Panc1 (cell line): ENCODE measurements around the gene ZNF862. TPM values are rescaled to one million over a fixed set of nuclear protein-coding genes. Genes with fewer than 3 reads are reported as not detected.

ENCODE experiments used
- ATAC-seq: fragments of 200-7000 bp; cut with Tn5 transposase; 2 replicates; pipeline ENCODE4 v1.9.1; 2020; ENCODE audit warnings: mild to moderate bottlenecking, moderate library complexity
- BruUV-seq: library from RNA; stranded (reverse); fragments of 400-500 nt; replicated peaks from 2 replicates; lab custom pipeline; 2021; lab: Mats Ljungman, UMichigan
- CTCF ChIA-PET: fragments of 300-600 bp; sonication (Branson Sonifier 250); formaldehyde crosslinking; loops from one replicate; lab custom pipeline; 2022; ENCODE audit warnings: antibody characterized with exemption; lab: Charles Lee
- POLR2A ChIA-PET: fragments of 300-600 bp; sonication (Branson Sonifier 250); formaldehyde crosslinking; loops from one replicate; lab custom pipeline; 2022; ENCODE audit warnings: antibody characterized with exemption; lab: Charles Lee
- DNase-seq: peaks from one replicate; pipeline ENCODE4 v3.0.0-alpha.2; 2010; ENCODE audit warnings: low read depth, low spot score
- H3K27ac ChIP-seq: 2 replicates; pipeline ENCODE4 v1.5.1; 2011; ENCODE audit warnings: mild to moderate bottlenecking, low read length, inconsistent platforms
- H3K27me3 ChIP-seq: fragments of 200-500 bp; sonication (Bioruptor generic); 2 replicates; pipeline ENCODE4 v1.6.0; 2014; ENCODE audit warnings: low read length, inconsistent platforms; ENCODE audit not compliant: control insufficient read depth, insufficient read depth
- H3K36me3 ChIP-seq: fragments of 200-500 bp; sonication (Bioruptor generic); 2 replicates; pipeline ENCODE4 v1.5.1; 2014; ENCODE audit warnings: inconsistent platforms, mild to moderate bottlenecking, low read length, moderate library complexity; ENCODE audit not compliant: control insufficient read depth, insufficient read depth
- H3K4me1 ChIP-seq: 2 replicates; pipeline ENCODE4 v1.5.1; 2011; ENCODE audit warnings: inconsistent platforms, mild to moderate bottlenecking, low read length, moderate library complexity; ENCODE audit not compliant: control insufficient read depth, insufficient read depth
- H3K4me3 ChIP-seq, 2 experiments: 2 replicates each; pipeline ENCODE4 v1.5.1; 2011 to 2012; ENCODE audit warnings: low read depth in 2 of 2, low read length in 2 of 2, mild to moderate bottlenecking in 2 of 2, inconsistent platforms in 1 of 2, moderate library complexity in 1 of 2
- H3K9me3 ChIP-seq: fragments of 200-500 bp; sonication (Bioruptor generic); 2 replicates; pipeline ENCODE4 v1.5.1; 2014; ENCODE audit warnings: low read depth, mild to moderate bottlenecking, inconsistent platforms, low read length, moderate library complexity; ENCODE audit not compliant: control insufficient read depth, insufficient read depth
- CTCF ChIP-seq: fragments of 450-650 bp; IDR thresholded peaks from 2 replicates; pipeline ENCODE4 v1.5.1; 2017; ENCODE audit warnings: mild to moderate bottlenecking
- POLR2AphosphoS5 ChIP-seq: IDR thresholded peaks from 2 replicates; pipeline ENCODE4 v1.6.1; 2012; ENCODE audit warnings: mild to moderate bottlenecking, low read depth, low read length, moderate library complexity
- SIN3A ChIP-seq: IDR thresholded peaks from 2 replicates; pipeline ENCODE4 v1.6.1; 2012; ENCODE audit warnings: low read depth, mild to moderate bottlenecking, low read length, moderate library complexity, borderline replicate concordance; ENCODE audit not compliant: insufficient read depth
- TCF7L2 ChIP-seq: IDR thresholded peaks from 2 replicates; pipeline ENCODE4 v1.6.1; 2011; ENCODE audit warnings: mild to moderate bottlenecking, low read depth, low read length, inconsistent platforms
- in situ Hi-C: cut with HindIII; loops from 2 replicates; pipeline ENCODE4 v1.10.0; 2016; ENCODE audit warnings: low sequenced_read_pairs, low pct_unique_long_range_greater_than_20kb
- intact Hi-C: fragments of 100-400 bp; cut with micrococcal nuclease; formaldehyde crosslinking; loops from one replicate; pipeline ENCODE4 v1.10.0; 2022; ENCODE audit not compliant: unreplicated experiment
- total RNA-seq: library from RNA; stranded (reverse); gene quantifications from one replicate; pipeline ENCODE4 v1.2.1, GENCODE V29; 2021; ENCODE audit not compliant: unreplicated experiment
- TF ChIP-seq, protein P1 (sequence below), 2 experiments: IDR thresholded peaks; 2 replicates each; pipeline ENCODE4 v1.6.1; 2011 to 2012; ENCODE audit warnings: low read depth in 2 of 2, control low read depth in 1 of 2, low read length in 1 of 2, mild to moderate bottlenecking in 1 of 2, moderate library complexity in 1 of 2; ENCODE audit not compliant: insufficient read depth in 1 of 2

Gene ZNF862
- total RNA-seq, 1 experiment from 2014 or later: 6.8 TPM

DNA sequence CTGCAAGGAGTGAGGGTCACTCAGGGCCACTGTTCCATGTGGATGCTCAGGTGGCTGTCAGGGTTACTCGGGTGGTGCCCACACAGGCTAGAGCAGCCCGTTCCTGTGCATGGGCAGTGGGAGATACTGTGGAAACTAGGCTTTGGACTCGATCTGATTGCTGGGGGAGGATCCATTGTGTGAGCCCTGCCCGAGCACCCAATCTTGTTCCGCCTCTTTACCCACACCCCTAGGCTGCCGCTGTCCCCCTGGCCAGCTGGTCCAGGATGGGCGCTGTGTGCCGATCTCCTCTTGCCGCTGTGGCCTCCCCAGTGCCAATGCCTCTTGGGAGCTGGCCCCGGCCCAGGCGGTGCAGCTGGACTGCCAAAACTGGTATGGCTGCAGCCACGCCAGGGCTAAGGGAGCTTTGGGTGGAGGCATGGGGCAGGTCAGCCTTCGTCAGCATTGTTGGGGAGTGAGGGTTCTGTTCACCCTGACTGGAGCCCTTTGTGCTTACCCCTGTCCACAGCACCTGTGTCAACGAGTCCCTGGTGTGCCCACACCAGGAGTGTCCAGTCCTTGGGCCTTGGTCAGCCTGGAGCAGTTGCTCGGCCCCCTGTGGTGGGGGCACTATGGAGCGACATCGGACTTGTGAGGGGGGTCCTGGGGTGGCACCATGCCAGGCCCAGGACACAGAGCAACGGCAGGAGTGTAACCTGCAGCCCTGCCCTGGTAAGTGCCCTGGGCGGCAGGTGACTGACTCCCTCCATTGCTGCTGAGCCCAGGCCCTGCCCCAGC is 12.4 kb upstream of the ZNF862 start:
- no peaks in the 10 kb centered on the region for H3K27me3 ChIP-seq
- ATAC-seq (no peak), DNase-seq (no peak)
- H3K27ac ChIP-seq: no peak overlapping the region
- in situ Hi-C loops: no loop called here
- H3K9me3 ChIP-seq: no peaks in the 10 kb centered on the region
- no TSS peak for BruUV-seq
- ChIA-PET CTCF (no interaction called here), POLR2A (no interaction called here)
- no peaks in the 10 kb centered on the region for H3K36me3 ChIP-seq
- H3K4me1 ChIP-seq: no peaks in the 10 kb centered on the region
- TF ChIP-seq POLR2AphosphoS5 (no peak), SIN3A (no peak)
- H3K4me3 ChIP-seq: no peak overlapping the region
- intact Hi-C loops: no loop called here

- no peaks in the 10 kb centered on the region for H3K9me3 ChIP-seq
- POLR2A ChIA-PET: no interaction called here
- no peaks in the 10 kb centered on the region for H3K4me1 ChIP-seq
- in situ Hi-C loops: no loop called here
- no TSS peak for BruUV-seq
- ATAC-seq (peak; percentile 18; the same call in 1 of the 2 replicates), DNase-seq (no peak)
- intact Hi-C loops: no loop called here
- no peak overlapping the region for H3K4me3 ChIP-seq
- H3K27me3 ChIP-seq: no peaks in the 10 kb centered on the region
- TF ChIP-seq SIN3A: no peak
- TF ChIP-seq TCF7L2: no peak
- TF ChIP-seq, protein P1, sequence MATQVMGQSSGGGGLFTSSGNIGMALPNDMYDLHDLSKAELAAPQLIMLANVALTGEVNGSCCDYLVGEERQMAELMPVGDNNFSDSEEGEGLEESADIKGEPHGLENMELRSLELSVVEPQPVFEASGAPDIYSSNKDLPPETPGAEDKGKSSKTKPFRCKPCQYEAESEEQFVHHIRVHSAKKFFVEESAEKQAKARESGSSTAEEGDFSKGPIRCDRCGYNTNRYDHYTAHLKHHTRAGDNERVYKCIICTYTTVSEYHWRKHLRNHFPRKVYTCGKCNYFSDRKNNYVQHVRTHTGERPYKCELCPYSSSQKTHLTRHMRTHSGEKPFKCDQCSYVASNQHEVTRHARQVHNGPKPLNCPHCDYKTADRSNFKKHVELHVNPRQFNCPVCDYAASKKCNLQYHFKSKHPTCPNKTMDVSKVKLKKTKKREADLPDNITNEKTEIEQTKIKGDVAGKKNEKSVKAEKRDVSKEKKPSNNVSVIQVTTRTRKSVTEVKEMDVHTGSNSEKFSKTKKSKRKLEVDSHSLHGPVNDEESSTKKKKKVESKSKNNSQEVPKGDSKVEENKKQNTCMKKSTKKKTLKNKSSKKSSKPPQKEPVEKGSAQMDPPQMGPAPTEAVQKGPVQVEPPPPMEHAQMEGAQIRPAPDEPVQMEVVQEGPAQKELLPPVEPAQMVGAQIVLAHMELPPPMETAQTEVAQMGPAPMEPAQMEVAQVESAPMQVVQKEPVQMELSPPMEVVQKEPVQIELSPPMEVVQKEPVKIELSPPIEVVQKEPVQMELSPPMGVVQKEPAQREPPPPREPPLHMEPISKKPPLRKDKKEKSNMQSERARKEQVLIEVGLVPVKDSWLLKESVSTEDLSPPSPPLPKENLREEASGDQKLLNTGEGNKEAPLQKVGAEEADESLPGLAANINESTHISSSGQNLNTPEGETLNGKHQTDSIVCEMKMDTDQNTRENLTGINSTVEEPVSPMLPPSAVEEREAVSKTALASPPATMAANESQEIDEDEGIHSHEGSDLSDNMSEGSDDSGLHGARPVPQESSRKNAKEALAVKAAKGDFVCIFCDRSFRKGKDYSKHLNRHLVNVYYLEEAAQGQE (IDR thresholded peaks at IDR 0.05; ENCODE audit: insufficient read depth in 1 of 2, low read depth in 2 of 2, low read length in 1 of 2): no peak
- TF ChIP-seq POLR2AphosphoS5: no peak
- TF ChIP-seq CTCF: no peak
- H3K36me3 ChIP-seq: no peaks in the 10 kb centered on the region
- CTCF ChIA-PET: no interaction called here
- no peak overlapping the region for H3K27ac ChIP-seq
These were observed 11.7 kb upstream of the ZNF862 start for GRCh38 chr7:149826344-149827088.
